Body of pancreas (tissue), 4 donors: ENCODE results near the gene LHX3.

Source experiments
- CTCF ChIP-seq, 7 experiments: fragments of 450-650 bp in 4 of 7; fragments of 200-600 bp in 3 of 7; sonication (generic) in 3 of 7; IDR thresholded peaks; one replicate each; pipeline ENCODE4 v1.5.1; 2016 to 2019; ENCODE audit warnings: antibody characterized with exemption in 7 of 7
- POLR2A ChIP-seq, 3 donors: fragments of 450-650 bp; IDR thresholded peaks; one replicate each; pipeline ENCODE4 v1.6.1; 2016; ENCODE audit warnings: antibody characterized with exemption in 3 of 3, mild to moderate bottlenecking in 2 of 3

GRCh38 chr9:136247551-136247916, 42.6 kb upstream of the LHX3 start:
- no peak for TF ChIP-seq CTCF (IDR thresholded peaks at IDR 0.05)
- no peak for TF ChIP-seq POLR2A (IDR thresholded peaks at IDR 0.05)
